Loucy (cell line): ENCODE data around the gene HOXD8.

ENCODE experiments used
- EZH2phosphoT487 ChIP-seq: fragments of 200-600 bp; IDR thresholded peaks from 2 replicates; pipeline ENCODE4 v1.6.1; 2018; ENCODE audit warnings: antibody characterized with exemption, mild to moderate bottlenecking, moderate library complexity, borderline replicate concordance
- TF ChIP-seq, protein P1 (sequence below): fragments of 200-600 bp; sonication (generic); conservative IDR thresholded peaks from 2 replicates; pipeline ENCODE4 v1.5.1; 2014; ENCODE audit warnings: mild to moderate bottlenecking, antibody characterized with exemption, low read length

- TF ChIP-seq, protein P1, sequence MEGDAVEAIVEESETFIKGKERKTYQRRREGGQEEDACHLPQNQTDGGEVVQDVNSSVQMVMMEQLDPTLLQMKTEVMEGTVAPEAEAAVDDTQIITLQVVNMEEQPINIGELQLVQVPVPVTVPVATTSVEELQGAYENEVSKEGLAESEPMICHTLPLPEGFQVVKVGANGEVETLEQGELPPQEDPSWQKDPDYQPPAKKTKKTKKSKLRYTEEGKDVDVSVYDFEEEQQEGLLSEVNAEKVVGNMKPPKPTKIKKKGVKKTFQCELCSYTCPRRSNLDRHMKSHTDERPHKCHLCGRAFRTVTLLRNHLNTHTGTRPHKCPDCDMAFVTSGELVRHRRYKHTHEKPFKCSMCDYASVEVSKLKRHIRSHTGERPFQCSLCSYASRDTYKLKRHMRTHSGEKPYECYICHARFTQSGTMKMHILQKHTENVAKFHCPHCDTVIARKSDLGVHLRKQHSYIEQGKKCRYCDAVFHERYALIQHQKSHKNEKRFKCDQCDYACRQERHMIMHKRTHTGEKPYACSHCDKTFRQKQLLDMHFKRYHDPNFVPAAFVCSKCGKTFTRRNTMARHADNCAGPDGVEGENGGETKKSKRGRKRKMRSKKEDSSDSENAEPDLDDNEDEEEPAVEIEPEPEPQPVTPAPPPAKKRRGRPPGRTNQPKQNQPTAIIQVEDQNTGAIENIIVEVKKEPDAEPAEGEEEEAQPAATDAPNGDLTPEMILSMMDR: no peak
- no peak for TF ChIP-seq EZH2phosphoT487
Measured at GRCh38 chr2:176146101-176146500, 16.6 kb downstream of the HOXD8 start.
